Epithelial cell of esophagus (primary cell): ENCODE results near the gene FBLN1.

ENCODE experiments used
- DNase-seq: peaks from one replicate; pipeline ENCODE4 v3.0.0; 2010; ENCODE audit warnings: low read depth
- H3K4me3 ChIP-seq: 2 replicates; pipeline ENCODE4 v1.5.1; 2011; ENCODE audit warnings: mild to moderate bottlenecking, low read length, control low read depth
- CTCF ChIP-seq: IDR thresholded peaks from 2 replicates; pipeline ENCODE4 v1.5.1; 2011; ENCODE audit warnings: low read depth, mild to moderate bottlenecking, low read length, control low read depth, inconsistent platforms; ENCODE audit not compliant: insufficient read depth; ENCODE audit errors: missing control alignments

The FBLN1 gene

GRCh38 chr22:45575173-45575572 lies 72.5 kb downstream of the FBLN1 start:
- DNase-seq, result no peak
- no peak for TF ChIP-seq CTCF
- H3K4me3 ChIP-seq, result no peak overlapping the region

- peak; percentile 51 for DNase-seq
- TF ChIP-seq CTCF, result no peak
- no peak overlapping the region for H3K4me3 ChIP-seq
Measured at GRCh38 chr22:45575607-45576272, 73.1 kb downstream of the FBLN1 start.

GRCh38 chr22:45576273-45576625 lies 73.6 kb downstream of the FBLN1 start:
- no peak overlapping the region for H3K4me3 ChIP-seq
- TF ChIP-seq CTCF, result no peak
- DNase-seq, result no peak

GRCh38 chr22:45576730-45577464 lies 74.2 kb downstream of the FBLN1 start:
- H3K4me3 ChIP-seq, result no peak overlapping the region
- TF ChIP-seq CTCF, result no peak
- DNase-seq, result no peak

GRCh38 chr22:45577746-45578523 lies 75.3 kb downstream of the FBLN1 start:
- DNase-seq, result peak; percentile 83
- H3K4me3 ChIP-seq, result no peak overlapping the region
- peak; percentile 95 for TF ChIP-seq CTCF

- H3K4me3 ChIP-seq, result no peak overlapping the region
- no peak for TF ChIP-seq CTCF
- no peak for DNase-seq
Measured at GRCh38 chr22:45578524-45579147, 76.0 kb downstream of the FBLN1 start.
